GM23338 (cell line): ENCODE data around the gene UBE2J1. TPM values are rescaled to one million over a fixed set of nuclear protein-coding genes. Genes with fewer than 3 reads are reported as not detected.

Experiments used
- ATAC-seq: fragments of 200-7000 bp; cut with Tn5 transposase; 3 replicates; pipeline ENCODE4 v1.9.1; 2020
- DNase-seq: peaks from one replicate; pipeline ENCODE4 v3.0.0-alpha.2; 2015; ENCODE audit warnings: low spot score
- H2AFZ ChIP-seq: fragments of 200-600 bp; sonication (generic); 2 replicates; pipeline ENCODE4 v1.8.0; 2016; ENCODE audit warnings: antibody characterized with exemption, mild to moderate bottlenecking, moderate library complexity
- H3F3A ChIP-seq: fragments of 200-600 bp; sonication (generic); replicated peaks from 2 replicates; pipeline ENCODE4 v1.8.0; 2017; ENCODE audit warnings: antibody characterized with exemption, mixed run types, low read depth
- H3K27ac ChIP-seq: fragments of 200-600 bp; sonication (generic); 2 replicates; pipeline ENCODE4 v1.6.1; 2016; ENCODE audit warnings: low read depth
- H3K27me3 ChIP-seq: fragments of 200-600 bp; sonication (generic); 2 replicates; pipeline ENCODE4 v1.8.0; 2016; ENCODE audit warnings: mild to moderate bottlenecking, mixed run types, moderate library complexity; ENCODE audit not compliant: insufficient read depth
- H3K36me3 ChIP-seq: fragments of 200-600 bp; sonication (generic); 2 replicates; pipeline ENCODE4 v1.8.0; 2016; ENCODE audit warnings: mild to moderate bottlenecking; ENCODE audit not compliant: insufficient read depth
- H3K4me1 ChIP-seq: fragments of 200-600 bp; sonication (generic); 2 replicates; pipeline ENCODE4 v1.8.0; 2016; ENCODE audit warnings: mild to moderate bottlenecking, moderate library complexity; ENCODE audit not compliant: insufficient read depth
- H3K4me2 ChIP-seq: fragments of 200-600 bp; sonication (generic); 2 replicates; pipeline ENCODE4 v1.7.1; 2017; ENCODE audit warnings: mixed run types
- H3K4me3 ChIP-seq: fragments of 200-600 bp; sonication (generic); 2 replicates; pipeline ENCODE4 v1.6.1; 2016; ENCODE audit warnings: mixed run types
- H3K79me2 ChIP-seq: fragments of 200-600 bp; sonication (generic); replicated peaks from 2 replicates; pipeline ENCODE4 v1.8.0; 2017; ENCODE audit warnings: mild to moderate bottlenecking; ENCODE audit not compliant: insufficient read depth
- H3K9me2 ChIP-seq: fragments of 200-600 bp; sonication (generic); 2 replicates; pipeline ENCODE4 v1.8.0; 2017; ENCODE audit not compliant: insufficient read depth
- H4K20me1 ChIP-seq: fragments of 200-600 bp; sonication (generic); replicated peaks from 2 replicates; pipeline ENCODE4 v1.8.0; 2017; ENCODE audit warnings: mild to moderate bottlenecking; ENCODE audit not compliant: insufficient read depth
- H3K27ac Mint-ChIP-seq: 2 replicates; pipeline ENCODE4 v1.8.0; 2020; ENCODE audit warnings: inconsistent platforms, mild to moderate bottlenecking, moderate library complexity, mixed read lengths
- H3K27me3 Mint-ChIP-seq: 3 replicates; pipeline ENCODE4 v1.8.0; 2022; ENCODE audit warnings: low read depth, mild to moderate bottlenecking, moderate library complexity, mixed read lengths, inconsistent platforms; ENCODE audit not compliant: insufficient read depth, poor library complexity
- H3K36me3 Mint-ChIP-seq: 3 replicates; pipeline ENCODE4 v1.8.0; 2021; ENCODE audit warnings: low read depth, mild to moderate bottlenecking, inconsistent platforms, moderate library complexity, mixed read lengths
- H3K4me1 Mint-ChIP-seq: 3 replicates; pipeline ENCODE4 v1.8.0; 2020; ENCODE audit warnings: mild to moderate bottlenecking, inconsistent platforms, mixed read lengths
- H3K4me3 Mint-ChIP-seq: 3 replicates; pipeline ENCODE4 v1.8.0; 2021; ENCODE audit warnings: moderate library complexity, mild to moderate bottlenecking, inconsistent platforms, mixed read lengths
- H3K9me3 Mint-ChIP-seq: 3 replicates; pipeline ENCODE4 v1.8.0; 2020; ENCODE audit warnings: moderate library complexity, mild to moderate bottlenecking, inconsistent platforms, mixed read lengths
- CREB1 ChIP-seq: fragments of 250-450 bp; sonication (Bioruptor Pico); IDR thresholded peaks from 2 replicates; pipeline ENCODE4 v1.5.0; 2020; ENCODE audit warnings: low read depth, mild to moderate bottlenecking, moderate library complexity
- ETS1 ChIP-seq: IDR thresholded peaks from 2 replicates; pipeline ENCODE4 v1.6.1; 2016; ENCODE audit warnings: antibody characterized with exemption
- EZH2 ChIP-seq: fragments of 200-600 bp; sonication (generic); IDR thresholded peaks from one replicate; pipeline ENCODE4 v1.8.0; 2017; ENCODE audit warnings: antibody characterized with exemption, mild to moderate bottlenecking, low read depth; ENCODE audit not compliant: unreplicated experiment
- EZH2phosphoT487 ChIP-seq: fragments of 200-600 bp; sonication (generic); IDR thresholded peaks from one replicate; pipeline ENCODE4 v1.8.1; 2018; ENCODE audit warnings: antibody characterized with exemption; ENCODE audit not compliant: unreplicated experiment
- JUNB ChIP-seq: IDR thresholded peaks from one replicate; pipeline ENCODE4 v1.6.1; 2016; ENCODE audit warnings: antibody characterized with exemption; ENCODE audit not compliant: unreplicated experiment
- NANOG ChIP-seq: IDR thresholded peaks from 2 replicates; pipeline ENCODE4 v1.6.1; 2016; ENCODE audit warnings: antibody characterized with exemption, borderline replicate concordance
- POLR2AphosphoS5 ChIP-seq: IDR thresholded peaks from 2 replicates; pipeline ENCODE4 v1.6.1; 2016; ENCODE audit warnings: antibody characterized with exemption, low read depth
- STAT1 ChIP-seq: IDR thresholded peaks from one replicate; pipeline ENCODE4 v1.6.1; 2016; ENCODE audit warnings: antibody characterized with exemption; ENCODE audit not compliant: unreplicated experiment
- ZNF114 ChIP-seq: fragments of 250-450 bp; sonication (Bioruptor Pico); IDR thresholded peaks from 2 replicates; pipeline ENCODE4 v1.5.0; 2020; ENCODE audit warnings: mild to moderate bottlenecking, moderate library complexity
- ZNF462 ChIP-seq: fragments of 250-450 bp; sonication (Bioruptor Pico); IDR thresholded peaks from 2 replicates; pipeline ENCODE4 v1.5.0; 2020; ENCODE audit warnings: mild to moderate bottlenecking, moderate library complexity
- polyA plus RNA-seq: library from polyadenylated mRNA; unstranded; fragments of >200 nt; fragmentation: Nextera tagmentation; extraction: Ambion mirVana; gene quantifications from 2 replicates; pipeline ENCODE4 v1.2.1, GENCODE V29; 2016
- total RNA-seq: library from RNA; depleted of rRNA; stranded (reverse); fragments of >200 nt; shearing (Covaris generic); gene quantifications from 2 replicates; pipeline ENCODE4 v1.2.3, GENCODE V29; 2014

The UBE2J1 gene
- total and polyA plus RNA-seq, 2 experiments from 2014 or later = 7.5 to 13.1 TPM

GRCh38 chr6:89379281-89379680 is 26.8 kb upstream of the UBE2J1 start:
- Mint-ChIP-seq H3K36me3 (no peaks in the 10 kb centered on the region), H3K27ac (no peak overlapping the region), H3K4me1 (peaks cover 15% of the 10 kb centered on the region; the same call in 2 of the 3 replicates), H3K4me3 (no peak overlapping the region), H3K9me3 (no peaks in the 10 kb centered on the region), H3K27me3 (peaks cover 2% of the 10 kb centered on the region)
- Histone ChIP-seq H3K36me3 (no peaks in the 10 kb centered on the region), H3K27me3 (no peaks in the 10 kb centered on the region), H3K9me2 (no peaks in the 10 kb centered on the region), H3F3A (no peaks in the 10 kb centered on the region), H3K4me3 (no peak overlapping the region), H4K20me1 (no peaks in the 10 kb centered on the region), H3K27ac (no peak overlapping the region), H3K79me2 (no peaks in the 10 kb centered on the region), H3K4me2 (no peak overlapping the region), H3K4me1 (0 out of 2 replicates have a peak, but pooled peaks cover 3% of the 10 kb centered on the region), H2AFZ (no peak overlapping the region)
- TF ChIP-seq NANOG = no peak
- TF ChIP-seq CREB1 (CRISPR knock-in tag) = no peak
- no peak for TF ChIP-seq JUNB
- no peak for TF ChIP-seq ZNF114
- no peak for TF ChIP-seq POLR2AphosphoS5
- TF ChIP-seq EZH2 = no peak
- TF ChIP-seq EZH2phosphoT487 = no peak
- no peak for TF ChIP-seq ETS1
- TF ChIP-seq STAT1 = no peak
- no peak for TF ChIP-seq ZNF462 (CRISPR knock-in tag)
- no peak for ATAC-seq
- no peak for DNase-seq
